Motor neuron (in vitro differentiated cells): ENCODE data around the gene STRAP. TPM values are rescaled to one million over a fixed set of nuclear protein-coding genes. Genes with fewer than 3 reads are reported as not detected.
A peak's percentile ranks its signal among the peaks of the same experiment; 100 is the strongest.

Experiments used
- ATAC-seq, 8 experiments: fragments of 200-7000 bp; cut with Tn5 transposase; replicated peaks in 6 of 8; 2 replicates each; pipeline ENCODE4 v1.8.0; 2021; ENCODE audit warnings: mild to moderate bottlenecking in 8 of 8, moderate library complexity in 8 of 8
- H3K27ac ChIP-seq, 2 donors: fragments of 250-450 bp; sonication (Bioruptor Pico); 2 replicates each; pipeline ENCODE4 v1.9.0; 2021; ENCODE audit warnings: antibody characterized with exemption in 2 of 2, mild to moderate bottlenecking in 2 of 2, moderate library complexity in 1 of 2
- H3K4me1 ChIP-seq, 2 donors: fragments of 250-450 bp; sonication (Bioruptor Pico); replicated peaks in 1 of 2; 2 replicates each; pipeline ENCODE4 v1.6.1; 2021; ENCODE audit warnings: antibody characterized with exemption in 2 of 2, mild to moderate bottlenecking in 2 of 2, moderate library complexity in 1 of 2
- H3K4me3 ChIP-seq, 5 donors: fragments of 250-450 bp; sonication (Bioruptor Pico); 2 replicates each; pipeline ENCODE4 v1.9.0; 2021; ENCODE audit warnings: antibody characterized with exemption in 5 of 5, mild to moderate bottlenecking in 5 of 5, moderate library complexity in 4 of 5
- WGBS, 10 experiments: fragments of 450-650 bp; shearing (Covaris generic); methylation state at CpG; one replicate each; pipeline ENCODE4 v1.0.0; 2022; 5-methylcytosine and 5-hydroxymethylcytosine counted together
- in situ Hi-C, 9 experiments: fragments of 400-800 bp; cut with MboI; loops; one replicate each; pipeline ENCODE4 v1.15.0; 2021; ENCODE audit warnings: low sequenced_read_pairs in 9 of 9, low pct_unique_long_range_greater_than_20kb in 2 of 9; ENCODE audit not compliant: unreplicated experiment in 9 of 9
- total RNA-seq, 8 experiments: library from RNA; unstranded; fragments of 300-600 nt; gene quantifications; 2 replicates each; pipeline versions ENCODE4 v1.2.3 to v1.2.4, GENCODE V29; 2022

The STRAP gene
- total RNA-seq, 8 experiments from 2014 or later, result 139 to 221 (median 171) TPM

GRCh38 chr12:15875863-15876262, 6.3 kb upstream of the STRAP start:
- 43% methylated on average over 1 of the region's 1 CpG; no CpG with 5 or more reads in 9 of the 10 experiments for WGBS, 10 experiments
- no peaks in the 10 kb centered on the region for H3K4me1 ChIP-seq

GRCh38 chr12:15879413-15879812, 2.8 kb upstream of the STRAP start:
- no peak for ATAC-seq
- Histone ChIP-seq H3K4me3 (no peak overlapping the region), H3K27ac (no peak overlapping the region), H3K4me1 (peaks cover 0 to 8% of the 10 kb centered on the region in 2 donors)
- WGBS, 10 experiments, result 75 to 100% (median 94%) methylated on average over 1 to 3 of the region's 3 CpGs; no CpG with 5 or more reads in 1 of the 10 experiments
- in situ Hi-C loops, result no loop called here

More at GRCh38 chr12:15875863-15876262, 6.3 kb upstream of the STRAP start:
- H3K27ac ChIP-seq, result no peak overlapping the region
- ATAC-seq, result no peak
- H3K4me3 ChIP-seq, result no peak overlapping the region
- in situ Hi-C loops, result no loop called here

GRCh38 chr12:15880721-15881120, 1.5 kb upstream of the STRAP start:
- Histone ChIP-seq H3K4me3 (no peak overlapping the region), H3K4me1 (peaks cover 0 to 13% of the 10 kb centered on the region in 2 donors), H3K27ac (no peak overlapping the region)
- in situ Hi-C loops, result no loop called here
- WGBS, 10 experiments, result 55 to 100% (median 97%) methylated on average over 2 to 3 of the region's 3 CpGs; no CpG with 5 or more reads in 1 of the 10 experiments
- no peak for ATAC-seq

GRCh38 chr12:15883536-15883935, 1.3 kb downstream of the STRAP start:
- Histone ChIP-seq H3K27ac (peak overlapping the region; percentile 95 to 97), H3K4me1 (peaks cover 2 to 13% of the 10 kb centered on the region in 2 donors), H3K4me3 (peak overlapping the region; percentile 62 to 85 (median 67))
- no peak for ATAC-seq
- WGBS, 10 experiments, result 0 to 56% (median 16%) methylated on average over 2 to 6 of the region's 6 CpGs
- in situ Hi-C loops, result no loop called here

- Histone ChIP-seq H3K4me3 (no peak overlapping the region), H3K27ac (no peak overlapping the region), H3K4me1 (peaks cover 2 to 10% of the 10 kb centered on the region in 2 donors)
- in situ Hi-C loops, result no loop called here
- ATAC-seq, result no peak
- WGBS, 10 experiments, result 72 to 100% (median 93%) methylated on average over 2 to 7 of the region's 7 CpGs; no CpG with 5 or more reads in 1 of the 10 experiments
Observed at GRCh38 chr12:15886372-15887042, 4.3 kb downstream of the STRAP start.

- Histone ChIP-seq H3K4me1 (peaks cover 2 to 10% of the 10 kb centered on the region in 2 donors), H3K27ac (no peak overlapping the region), H3K4me3 (no peak overlapping the region)
- ATAC-seq, result no peak
- 50 to 100% (median 96%) methylated on average over 1 to 5 of the region's 5 CpGs; no CpG with 5 or more reads in 1 of the 10 experiments for WGBS, 10 experiments
- in situ Hi-C loops, result no loop called here
Observed at GRCh38 chr12:15887043-15887817, 5.0 kb downstream of the STRAP start.

GRCh38 chr12:15892645-15893259, 10.6 kb downstream of the STRAP start:
- ATAC-seq, result no peak
- in situ Hi-C loops, result no loop called here
- Histone ChIP-seq H3K4me3 (no peak overlapping the region), H3K4me1 (no peaks in the 10 kb centered on the region), H3K27ac (no peak overlapping the region)
- WGBS, 10 experiments, result 69 to 100% (median 91%) methylated on average over 1 to 5 of the region's 5 CpGs

GRCh38 chr12:15893260-15893659, 11.1 kb downstream of the STRAP start:
- in situ Hi-C loops, result no loop called here

GRCh38 chr12:15896867-15897266, 14.7 kb downstream of the STRAP start:
- Histone ChIP-seq H3K4me3 (no peak overlapping the region), H3K27ac (no peak overlapping the region), H3K4me1 (no peaks in the 10 kb centered on the region)
- in situ Hi-C loops, result no loop called here
- ATAC-seq, result peak in 3 of 8 experiments; percentile 51 to 72 (median 51)
- 80 to 100% (median 100%) methylated on average over 1 of the region's 1 CpG; no CpG with 5 or more reads in 3 of the 10 experiments for WGBS, 10 experiments

More at GRCh38 chr12:15893260-15893659, 11.1 kb downstream of the STRAP start:
- Histone ChIP-seq H3K27ac (no peak overlapping the region), H3K4me1 (no peaks in the 10 kb centered on the region), H3K4me3 (no peak overlapping the region)
- no peak for ATAC-seq
- 78 to 100% (median 98%) methylated on average over 2 to 3 of the region's 3 CpGs for WGBS, 10 experiments

GRCh38 chr12:15897433-15897832, 15.2 kb downstream of the STRAP start:
- Histone ChIP-seq H3K27ac (no peak overlapping the region), H3K4me1 (no peaks in the 10 kb centered on the region), H3K4me3 (no peak overlapping the region)
- in situ Hi-C loops, result no loop called here
- 9 to 100% (median 88%) methylated on average over 1 to 2 of the region's 2 CpGs; no CpG with 5 or more reads in 1 of the 10 experiments for WGBS, 10 experiments
- no peak for ATAC-seq

- no peak overlapping the region for H3K27ac ChIP-seq
- no peak overlapping the region for H3K4me3 ChIP-seq
- no peaks in the 10 kb centered on the region for H3K4me1 ChIP-seq
- peak in 2 of 8 experiments; percentile 32 to 33 for ATAC-seq
- in situ Hi-C loops, result no loop called here
Observed at GRCh38 chr12:15899282-15899870, 17.2 kb downstream of the STRAP start.

GRCh38 chr12:15904378-15904920, 22.3 kb downstream of the STRAP start:
- Histone ChIP-seq H3K4me3 (no peak overlapping the region), H3K27ac (no peak overlapping the region), H3K4me1 (no peaks in the 10 kb centered on the region)
- in situ Hi-C loops, result no loop called here
- ATAC-seq, result no peak
- WGBS, 10 experiments, result 83 to 100% (median 96%) methylated on average over 1 to 5 of the region's 5 CpGs
